Loucy (cell line): ENCODE data around the gene CPXM2.

Source experiments
- H2AFZ ChIP-seq: fragments of 200-600 bp; sonication (generic); 2 replicates; pipeline ENCODE4 v1.6.0; 2016; ENCODE audit warnings: antibody characterized with exemption, mild to moderate bottlenecking, low read length, moderate library complexity
- H3F3A ChIP-seq: fragments of 200-600 bp; 2 replicates; pipeline ENCODE4 v1.6.0; 2016; ENCODE audit warnings: antibody characterized with exemption, low read depth, mild to moderate bottlenecking
- H3K27me3 ChIP-seq: fragments of 200-600 bp; sonication (generic); 2 replicates; pipeline ENCODE4 v1.6.1; 2014; ENCODE audit warnings: low read length, mild to moderate bottlenecking; ENCODE audit not compliant: insufficient read depth, poor library complexity, severe bottlenecking
- H3K36me3 ChIP-seq: fragments of 200-600 bp; sonication (generic); 2 replicates; pipeline ENCODE4 v1.6.1; 2016; ENCODE audit warnings: low read length; ENCODE audit not compliant: insufficient read depth
- H3K4me1 ChIP-seq: fragments of 200-600 bp; sonication (generic); 2 replicates; pipeline ENCODE4 v1.5.1; 2014; ENCODE audit warnings: low read length, mild to moderate bottlenecking; ENCODE audit not compliant: insufficient read depth, poor library complexity, severe bottlenecking
- H3K4me2 ChIP-seq: fragments of 200-600 bp; sonication (generic); 2 replicates; pipeline ENCODE4 v1.6.0; 2014; ENCODE audit warnings: antibody characterized with exemption, low read length, low read depth, mild to moderate bottlenecking; ENCODE audit not compliant: poor library complexity, severe bottlenecking
- H3K4me3 ChIP-seq: fragments of 200-600 bp; sonication (generic); 2 replicates; pipeline ENCODE4 v1.5.1; 2014; ENCODE audit warnings: low read length, mild to moderate bottlenecking, mixed read lengths; ENCODE audit not compliant: poor library complexity, severe bottlenecking
- H3K79me2 ChIP-seq: fragments of 200-600 bp; sonication (generic); 2 replicates; pipeline ENCODE4 v1.6.1; 2014; ENCODE audit warnings: low read length; ENCODE audit not compliant: insufficient read depth
- H3K9ac ChIP-seq: fragments of 200-600 bp; sonication (generic); 2 replicates; pipeline ENCODE4 v1.6.0; 2014; ENCODE audit warnings: mild to moderate bottlenecking, low read depth, low read length, moderate library complexity; ENCODE audit not compliant: poor library complexity, severe bottlenecking
- H3K9me2 ChIP-seq: fragments of 200-600 bp; sonication (generic); replicated peaks from 2 replicates; pipeline ENCODE4 v1.6.1; 2016; ENCODE audit warnings: low read depth, low read length, mixed read lengths
- H3K9me3 ChIP-seq: fragments of 200-600 bp; sonication (generic); 2 replicates; pipeline ENCODE4 v1.6.1; 2014; ENCODE audit warnings: mild to moderate bottlenecking, antibody characterized with exemption, low read length, low read depth; ENCODE audit not compliant: insufficient read depth
- H4K20me1 ChIP-seq: fragments of 200-600 bp; sonication (generic); 2 replicates; pipeline ENCODE4 v1.6.0; 2014; ENCODE audit warnings: antibody characterized with exemption, low read length, mild to moderate bottlenecking; ENCODE audit not compliant: insufficient read depth, poor library complexity, severe bottlenecking
- CTCF ChIP-seq: fragments of 200-600 bp; sonication (generic); conservative IDR thresholded peaks from 2 replicates; pipeline ENCODE4 v1.5.1; 2014; ENCODE audit warnings: mild to moderate bottlenecking, antibody characterized with exemption, low read length
- EZH2phosphoT487 ChIP-seq: fragments of 200-600 bp; IDR thresholded peaks from 2 replicates; pipeline ENCODE4 v1.6.1; 2018; ENCODE audit warnings: antibody characterized with exemption, mild to moderate bottlenecking, moderate library complexity, borderline replicate concordance

Gene CPXM2

GRCh38 chr10:123766761-123767160, 124.8 kb downstream of the CPXM2 start:
- Histone ChIP-seq H3K4me3 (no peak overlapping the region), H3K9me2 (no peaks in the 10 kb centered on the region), H2AFZ (no peak overlapping the region), H3K9ac (no peak overlapping the region), H3F3A (no peaks in the 10 kb centered on the region), H3K9me3 (no peaks in the 10 kb centered on the region), H3K36me3 (no peaks in the 10 kb centered on the region), H4K20me1 (no peaks in the 10 kb centered on the region), H3K4me2 (no peak overlapping the region), H3K27me3 (no peaks in the 10 kb centered on the region), H3K79me2 (no peaks in the 10 kb centered on the region), H3K4me1 (no peaks in the 10 kb centered on the region)
- no peak for TF ChIP-seq EZH2phosphoT487
- TF ChIP-seq CTCF: no peak

- no peaks in the 10 kb centered on the region for H3K79me2 ChIP-seq
- no peak overlapping the region for H3K4me2 ChIP-seq
Observed at GRCh38 chr10:123766012-123766411, 125.6 kb downstream of the CPXM2 start.

GRCh38 chr10:123761666-123762230, 129.9 kb downstream of the CPXM2 start:
- Histone ChIP-seq H3K27me3 (no peaks in the 10 kb centered on the region), H3K4me2 (no peak overlapping the region), H3K9me2 (no peaks in the 10 kb centered on the region), H3K4me3 (no peak overlapping the region), H3K4me1 (no peaks in the 10 kb centered on the region), H3K36me3 (no peaks in the 10 kb centered on the region), H3K79me2 (no peaks in the 10 kb centered on the region), H3K9me3 (no peaks in the 10 kb centered on the region), H3K9ac (no peak overlapping the region), H3F3A (no peaks in the 10 kb centered on the region), H4K20me1 (no peaks in the 10 kb centered on the region), H2AFZ (no peak overlapping the region)
- TF ChIP-seq EZH2phosphoT487 (no peak), CTCF (no peak)

More at GRCh38 chr10:123766012-123766411, 125.6 kb downstream of the CPXM2 start:
- no peak for TF ChIP-seq EZH2phosphoT487
- TF ChIP-seq CTCF: no peak
- no peaks in the 10 kb centered on the region for H3F3A ChIP-seq
- no peaks in the 10 kb centered on the region for H3K27me3 ChIP-seq
- no peaks in the 10 kb centered on the region for H3K4me1 ChIP-seq
- no peaks in the 10 kb centered on the region for H3K9me2 ChIP-seq
- H3K36me3 ChIP-seq: no peaks in the 10 kb centered on the region
- no peaks in the 10 kb centered on the region for H4K20me1 ChIP-seq
- H3K9ac ChIP-seq: no peak overlapping the region
- no peak overlapping the region for H2AFZ ChIP-seq
- H3K9me3 ChIP-seq: no peaks in the 10 kb centered on the region
- no peak overlapping the region for H3K4me3 ChIP-seq
